HG02981 (cell line): ENCODE measurements around the gene ZER1.
"Not testable (repeated sequence)": the region's sequence is repeated elsewhere in the genome, so short reads cannot be mapped to it uniquely, and the experiment has no call there.

Source experiments
- ATAC-seq: cut with Tn5 transposase; IDR thresholded peaks from one replicate; pipeline ENCODE4 v1.9.1; 2021; ENCODE audit warnings: mild to moderate bottlenecking, moderate library complexity; ENCODE audit not compliant: unreplicated experiment

The ZER1 gene

DNA sequence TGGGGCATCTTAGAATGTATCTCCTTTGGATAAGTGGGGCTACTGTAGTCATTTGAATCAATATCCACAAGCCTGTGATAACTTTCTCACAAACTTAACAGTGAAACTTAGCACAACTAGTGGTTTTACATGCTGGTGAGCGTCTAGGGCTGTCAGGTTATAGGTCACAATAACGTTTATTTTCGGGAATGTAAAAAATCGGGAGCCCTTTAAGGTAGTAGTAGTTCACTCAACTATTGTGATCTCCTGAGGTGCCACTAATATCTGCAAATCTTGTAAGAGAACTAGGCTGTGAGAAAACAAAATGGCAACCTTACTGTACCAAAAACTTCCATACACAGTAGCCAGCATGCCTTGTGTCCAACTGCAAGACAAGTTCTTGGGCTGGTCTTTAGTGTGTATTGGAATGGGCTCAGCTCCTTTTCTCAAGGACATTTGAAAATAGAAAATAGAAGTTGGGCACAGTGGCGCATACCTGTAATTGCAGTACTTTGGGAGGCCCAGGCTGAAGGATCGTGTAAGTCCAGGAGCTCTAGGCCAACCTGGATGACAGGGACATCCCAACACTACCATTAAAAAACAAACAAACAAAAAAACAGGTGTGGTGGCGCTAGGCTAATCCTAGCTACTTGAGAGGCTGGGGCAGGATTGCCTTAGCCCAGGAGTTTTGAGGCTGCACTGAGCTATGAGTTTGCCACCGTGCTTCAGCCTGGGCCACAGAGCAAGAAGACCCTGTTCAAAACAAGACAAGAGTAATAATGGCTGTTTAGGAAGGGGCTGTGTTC is 74.6 kb downstream of the ZER1 start:
- no peak for ATAC-seq

DNA sequence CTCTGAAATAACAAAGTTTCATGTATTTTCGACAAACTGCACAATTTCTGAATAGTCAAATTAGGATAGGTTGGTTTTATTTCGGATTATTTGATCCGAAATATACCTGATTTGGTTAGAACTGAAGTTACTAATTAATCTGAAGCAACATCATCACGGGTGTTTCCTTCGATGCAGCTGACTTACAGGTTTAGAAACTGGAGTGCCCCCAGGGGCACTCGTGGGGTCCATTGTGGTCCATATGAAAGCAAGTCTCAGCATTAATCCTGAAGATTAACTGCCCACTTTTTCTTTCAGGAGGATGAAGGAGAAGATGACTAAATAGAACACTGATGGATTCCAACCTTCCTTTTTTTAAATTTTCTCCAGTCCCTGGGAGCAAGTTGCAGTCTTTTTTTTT is 77.4 kb downstream of the ZER1 start:
- no peak for ATAC-seq

DNA sequence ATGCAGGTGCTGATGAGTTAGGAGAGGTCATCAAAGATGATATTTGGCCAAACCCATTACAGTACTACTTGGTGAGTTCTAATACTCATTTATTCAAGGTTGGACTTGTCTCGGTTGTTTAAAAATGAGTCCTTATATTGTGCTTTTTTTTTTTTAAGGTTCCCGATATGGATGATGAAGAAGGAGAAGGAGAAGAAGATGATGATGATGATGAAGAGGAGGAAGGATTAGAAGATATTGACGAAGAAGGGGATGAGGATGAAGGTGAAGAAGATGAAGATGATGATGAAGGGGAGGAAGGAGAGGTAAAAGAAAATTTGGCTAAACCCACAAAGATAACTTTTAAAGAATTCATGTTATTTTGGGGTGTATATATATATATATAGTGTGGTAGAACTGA is 78.0 kb downstream of the ZER1 start:
- ATAC-seq: not testable (repeated sequence)

DNA sequence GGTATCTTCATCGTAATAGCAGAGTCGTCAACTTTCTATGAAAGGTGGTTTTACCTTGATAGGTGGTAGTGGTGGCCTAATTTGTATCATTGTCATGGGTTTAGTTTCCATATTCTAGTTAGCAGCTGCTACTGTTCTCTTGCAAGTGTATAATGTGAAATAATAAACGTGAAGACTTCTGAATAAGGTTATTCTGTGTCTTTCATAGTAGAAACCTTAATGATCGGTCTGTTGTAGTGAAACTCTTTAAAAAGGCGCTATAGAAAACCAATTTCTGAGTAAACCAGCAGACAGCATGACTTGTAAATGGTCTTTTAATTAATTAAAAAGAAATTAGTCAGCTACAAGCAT is 81.1 kb downstream of the ZER1 start:
- ATAC-seq: no peak

DNA sequence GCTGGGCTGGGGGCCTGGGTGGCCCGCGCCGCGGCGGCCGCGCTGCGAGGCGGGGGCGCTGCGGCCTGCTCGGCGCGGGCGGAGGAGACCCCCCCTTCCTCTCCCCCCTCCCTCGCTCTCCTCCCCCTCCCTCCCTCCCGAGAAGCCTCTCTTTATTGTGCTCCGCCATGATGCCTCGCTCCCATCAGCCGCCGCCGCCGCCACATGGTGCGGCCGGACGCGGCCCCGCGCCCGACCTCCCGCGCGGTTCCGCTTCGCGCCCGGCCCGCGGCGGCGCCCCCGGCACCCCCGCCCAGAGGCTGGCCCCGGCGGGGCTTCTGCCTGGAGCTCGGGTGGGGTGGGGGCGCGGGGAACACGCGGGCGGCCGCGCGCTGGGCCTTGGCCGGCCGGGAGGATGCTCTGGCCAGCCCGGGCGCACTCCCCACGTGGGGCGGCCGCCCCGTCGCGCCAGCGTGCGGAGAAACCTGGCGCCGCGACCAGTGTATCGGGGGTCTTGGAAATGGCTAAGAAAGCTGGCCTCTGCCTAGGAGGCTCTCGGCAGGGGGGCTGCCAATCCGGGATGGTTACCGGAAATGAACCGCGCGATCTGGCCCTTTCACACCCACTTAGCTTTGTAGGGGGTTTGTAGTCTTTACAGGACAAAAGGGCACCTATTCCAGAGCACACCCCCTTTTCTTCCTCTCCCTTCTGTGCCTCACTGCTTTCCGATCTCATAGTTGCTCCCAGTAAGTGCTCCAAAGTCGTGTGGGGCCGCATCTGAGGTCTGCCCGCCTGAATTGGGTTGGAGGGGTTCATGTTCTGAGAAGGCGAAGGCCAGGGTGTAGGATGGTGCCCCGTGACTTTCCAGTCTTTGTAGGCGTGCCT is 81.7 kb downstream of the ZER1 start:
- peak; percentile 3 for ATAC-seq

DNA sequence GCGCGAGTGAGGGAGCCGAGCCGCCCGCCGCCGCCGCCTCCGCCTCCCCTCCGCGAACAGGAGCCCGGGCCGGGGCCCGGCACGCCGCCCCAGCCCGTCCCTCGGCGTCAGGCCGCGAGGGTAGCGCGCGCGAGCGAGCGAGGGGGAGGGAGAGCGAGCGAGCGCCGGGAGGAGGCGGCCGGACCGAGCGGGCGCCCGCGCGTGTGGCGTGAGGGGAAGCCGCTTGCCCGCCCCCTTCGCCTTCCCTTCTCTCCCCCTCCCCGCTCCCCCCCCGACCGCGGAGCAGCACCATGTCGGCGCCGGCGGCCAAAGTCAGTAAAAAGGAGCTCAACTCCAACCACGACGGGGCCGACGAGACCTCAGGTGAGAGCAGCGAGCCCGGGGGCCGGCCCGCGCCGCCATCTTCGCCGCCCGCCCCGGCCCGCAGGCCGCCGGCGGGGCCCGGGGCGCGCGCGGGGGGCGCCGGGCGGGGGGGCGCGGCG is 82.4 kb downstream of the ZER1 start:
- ATAC-seq: peak; percentile 15

GRCh38 chr9:128688501-128689292 is 83.0 kb downstream of the ZER1 start, which contains the start of gene SET:
Gene SET (plus strand): TSS chr9:128689222. CDS start chr9:128689583, 361 bp downstream.
- ATAC-seq: peak; percentile 66

DNA sequence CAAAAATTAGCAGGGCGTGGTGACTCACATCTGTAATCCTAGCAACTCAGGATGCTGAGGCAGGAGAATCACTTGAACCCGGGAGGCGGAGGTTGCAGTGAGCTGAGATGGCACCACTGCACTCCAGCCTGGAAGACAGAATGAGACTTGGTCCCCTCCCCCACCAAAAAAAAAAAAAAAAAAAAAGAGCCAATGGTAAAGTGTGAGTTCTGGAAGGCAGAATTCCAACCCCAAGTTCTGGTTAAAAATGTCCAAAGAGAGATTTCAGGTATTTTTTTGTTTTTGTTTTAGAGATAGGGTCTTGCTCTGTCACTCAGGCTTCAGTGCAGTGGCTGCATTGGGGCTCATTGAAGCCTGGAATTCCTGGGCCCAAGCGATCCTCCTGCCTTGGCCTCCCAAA is 84.3 kb downstream of the ZER1 start:
- no peak for ATAC-seq

GRCh38 chr9:128685636-128686489 is 85.9 kb downstream of the ZER1 start:
- ATAC-seq: no peak

GRCh38 chr9:128684325-128685199 is 87.2 kb downstream of the ZER1 start:
- ATAC-seq: no peak

- ATAC-seq: no peak
Measured at GRCh38 chr9:128684065-128684324, 87.7 kb downstream of the ZER1 start.

- ATAC-seq: no peak
Measured at GRCh38 chr9:128683340-128684064, 88.2 kb downstream of the ZER1 start.
